ENCODE measurements around the gene RIPK4.

DNA sequence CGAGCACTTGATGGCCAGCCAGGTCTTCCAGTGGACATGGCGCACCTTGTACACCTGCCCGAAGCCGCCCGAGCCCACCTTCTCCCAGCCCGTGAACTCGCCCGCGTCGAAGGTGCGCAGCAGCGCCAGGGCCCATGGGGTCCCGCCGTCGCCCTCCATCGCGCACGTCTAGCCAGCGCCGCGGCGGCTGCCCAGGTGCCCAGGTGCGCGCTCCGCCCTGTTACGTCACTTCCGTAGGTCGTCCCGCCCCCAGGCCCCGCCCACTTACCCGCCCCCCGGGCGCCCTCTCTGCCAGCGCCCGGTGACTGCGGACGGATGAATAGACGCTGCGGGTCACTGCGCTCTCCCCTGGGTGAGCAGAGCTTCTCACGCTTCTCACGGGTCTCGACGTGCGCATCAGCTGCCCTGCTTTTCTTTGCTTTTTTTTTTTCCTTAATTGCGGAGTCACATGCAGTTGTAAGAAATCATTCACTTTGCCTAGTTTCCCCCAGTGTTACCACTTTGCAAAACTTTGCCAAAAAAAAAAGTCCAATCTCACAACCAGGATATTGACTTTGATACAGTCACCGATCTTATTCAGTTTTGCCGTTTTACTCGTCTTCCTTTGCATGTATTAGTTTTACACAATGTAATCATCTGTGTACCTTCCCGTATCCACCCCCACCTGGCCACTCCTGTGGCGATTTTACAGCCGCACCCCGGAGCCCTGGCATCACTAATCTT lies at the start of gene RIPK4:
- TF ChIP-seq GRHL2 (CRISPR knock-in tag; IDR thresholded peaks at IDR 0.05; ENCODE audit: insufficient replicate concordance, severe bottlenecking) (no peak), ELF4 (CRISPR knock-in tag; IDR thresholded peaks at IDR 0.05; ENCODE audit: low read depth) (no peak)
- TF ChIP-seq, protein P1, sequence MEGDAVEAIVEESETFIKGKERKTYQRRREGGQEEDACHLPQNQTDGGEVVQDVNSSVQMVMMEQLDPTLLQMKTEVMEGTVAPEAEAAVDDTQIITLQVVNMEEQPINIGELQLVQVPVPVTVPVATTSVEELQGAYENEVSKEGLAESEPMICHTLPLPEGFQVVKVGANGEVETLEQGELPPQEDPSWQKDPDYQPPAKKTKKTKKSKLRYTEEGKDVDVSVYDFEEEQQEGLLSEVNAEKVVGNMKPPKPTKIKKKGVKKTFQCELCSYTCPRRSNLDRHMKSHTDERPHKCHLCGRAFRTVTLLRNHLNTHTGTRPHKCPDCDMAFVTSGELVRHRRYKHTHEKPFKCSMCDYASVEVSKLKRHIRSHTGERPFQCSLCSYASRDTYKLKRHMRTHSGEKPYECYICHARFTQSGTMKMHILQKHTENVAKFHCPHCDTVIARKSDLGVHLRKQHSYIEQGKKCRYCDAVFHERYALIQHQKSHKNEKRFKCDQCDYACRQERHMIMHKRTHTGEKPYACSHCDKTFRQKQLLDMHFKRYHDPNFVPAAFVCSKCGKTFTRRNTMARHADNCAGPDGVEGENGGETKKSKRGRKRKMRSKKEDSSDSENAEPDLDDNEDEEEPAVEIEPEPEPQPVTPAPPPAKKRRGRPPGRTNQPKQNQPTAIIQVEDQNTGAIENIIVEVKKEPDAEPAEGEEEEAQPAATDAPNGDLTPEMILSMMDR (IDR thresholded peaks at IDR 0.05) = no peak
- TF ChIP-seq, protein P2, sequence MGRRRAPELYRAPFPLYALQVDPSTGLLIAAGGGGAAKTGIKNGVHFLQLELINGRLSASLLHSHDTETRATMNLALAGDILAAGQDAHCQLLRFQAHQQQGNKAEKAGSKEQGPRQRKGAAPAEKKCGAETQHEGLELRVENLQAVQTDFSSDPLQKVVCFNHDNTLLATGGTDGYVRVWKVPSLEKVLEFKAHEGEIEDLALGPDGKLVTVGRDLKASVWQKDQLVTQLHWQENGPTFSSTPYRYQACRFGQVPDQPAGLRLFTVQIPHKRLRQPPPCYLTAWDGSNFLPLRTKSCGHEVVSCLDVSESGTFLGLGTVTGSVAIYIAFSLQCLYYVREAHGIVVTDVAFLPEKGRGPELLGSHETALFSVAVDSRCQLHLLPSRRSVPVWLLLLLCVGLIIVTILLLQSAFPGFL (CRISPR knock-in tag; IDR thresholded peaks at IDR 0.05; ENCODE audit: borderline replicate concordance) = no peak
